GM12878 (cell line): Measurements from ENCODE around the gene SBK2. TPM values are rescaled to one million over a fixed set of nuclear protein-coding genes. Genes with fewer than 3 reads are reported as not detected.
A peak's percentile ranks its signal among the peaks of the same experiment; 100 is the strongest.

ENCODE experiments used
- ATAC-seq: fragments of 200-7000 bp; cut with Tn5 transposase; 3 replicates; pipeline ENCODE4 v1.9.1; 2020; ENCODE audit warnings: mild to moderate bottlenecking, moderate library complexity
- Bru-seq: library from RNA; stranded (reverse); fragments of 400-500 nt; gene quantifications from one replicate; lab custom pipeline; 2021; lab: Mats Ljungman, UMichigan
- BruChase-seq, 2 experiments: library from RNA; stranded (reverse); fragments of 400-500 nt; gene quantifications; one replicate each; lab custom pipeline; 2021; lab: Mats Ljungman, UMichigan
- BruUV-seq: library from RNA; stranded (reverse); fragments of 400-500 nt; replicated peaks from 2 replicates; lab custom pipeline; 2021; lab: Mats Ljungman, UMichigan
- CTCF ChIA-PET: fragments of 300-600 bp; sonication (Branson Sonifier 250); formaldehyde crosslinking; extraction: SDS; loops from one replicate; lab custom pipeline; 2021; ENCODE audit warnings: inconsistent platforms; lab: Yijun Ruan, JAX
- POLR2A ChIA-PET: fragments of 350-600 bp; formaldehyde crosslinking; extraction: SDS; loops from one replicate; lab custom pipeline; 2021; ENCODE audit warnings: inconsistent platforms; lab: Charles Lee
- RAD21 ChIA-PET: fragments of 300-600 bp; sonication (Branson Sonifier 250); formaldehyde crosslinking; loops from one replicate; lab custom pipeline; 2023; ENCODE audit warnings: antibody characterized with exemption; ENCODE audit not compliant: unreplicated experiment; lab: Charles Lee
- SMC1A ChIA-PET: fragments of 300-600 bp; sonication (Branson Sonifier 250); formaldehyde crosslinking; loops from one replicate; lab custom pipeline; 2023; ENCODE audit not compliant: unreplicated experiment, uncharacterized antibody; lab: Charles Lee
- DNase-seq: peaks from one replicate; pipeline ENCODE4 v3.0.0-alpha.2; 2011; ENCODE audit warnings: low read depth, low spot score
- FAIRE-seq: peaks from 3 replicates; lab custom pipeline; 2011; peaks lifted over from hg19 to GRCh38; lab: Jason Lieb, UNC
- H2AFZ ChIP-seq: 2 replicates; pipeline ENCODE4 v1.6.0; 2011; ENCODE audit warnings: low read depth, low read length, control low read depth; ENCODE audit not compliant: control insufficient read depth
- H3K27ac ChIP-seq: 2 replicates; pipeline ENCODE4 v1.5.1; 2011; ENCODE audit warnings: control low read depth; ENCODE audit not compliant: control insufficient read depth, insufficient read depth
- H3K27me3 ChIP-seq, 2 experiments: replicated peaks in 1 of 2; 2 replicates each; pipeline versions ENCODE4 v1.6.0 to v1.6.1; 2011; ENCODE audit warnings: low read length in 1 of 2; ENCODE audit not compliant: control insufficient read depth in 2 of 2, insufficient read depth in 2 of 2
- H3K36me3 ChIP-seq, 2 experiments: 2 replicates each; pipeline ENCODE4 v1.5.1; 2011; ENCODE audit warnings: low read length in 1 of 2; ENCODE audit not compliant: control insufficient read depth in 2 of 2, insufficient read depth in 2 of 2
- H3K4me1 ChIP-seq: 2 replicates; pipeline ENCODE4 v1.6.1; 2011; ENCODE audit warnings: mild to moderate bottlenecking, low read length, moderate library complexity, mixed read lengths; ENCODE audit not compliant: control insufficient read depth, insufficient read depth
- H3K4me2 ChIP-seq: 2 replicates; pipeline ENCODE4 v1.6.0; 2011; ENCODE audit warnings: control low read depth; ENCODE audit not compliant: control insufficient read depth, insufficient read depth
- H3K4me3 ChIP-seq: fragments of 200-600 bp; sonication (generic); 2 replicates; pipeline ENCODE4 v1.5.1; 2016
- H3K79me2 ChIP-seq: 2 replicates; pipeline ENCODE4 v1.6.0; 2011; ENCODE audit warnings: low read length; ENCODE audit not compliant: control insufficient read depth, insufficient read depth
- H3K9ac ChIP-seq: 2 replicates; pipeline ENCODE4 v1.8.0; 2011; ENCODE audit warnings: low read length, control low read depth, mixed read lengths; ENCODE audit not compliant: control insufficient read depth, insufficient read depth
- H3K9me3 ChIP-seq: replicated peaks from 3 replicates; pipeline ENCODE4 v1.5.1; 2011; ENCODE audit warnings: mild to moderate bottlenecking, low read length; ENCODE audit not compliant: control insufficient read depth, insufficient read depth
- H4K20me1 ChIP-seq: 2 replicates; pipeline ENCODE4 v1.6.0; 2011; ENCODE audit not compliant: control insufficient read depth, insufficient read depth
- BCL11A ChIP-seq: IDR thresholded peaks from 2 replicates; pipeline ENCODE4 v1.6.1; 2011; ENCODE audit warnings: low read depth, low read length
- CBX5 ChIP-seq: sonication (generic); IDR thresholded peaks from 2 replicates; pipeline ENCODE4 v1.6.1; 2016; ENCODE audit warnings: low read depth, moderate library complexity, mild to moderate bottlenecking, inconsistent platforms
- CHD1 ChIP-seq: IDR thresholded peaks from 2 replicates; pipeline ENCODE4 v1.6.1; 2012; ENCODE audit warnings: low read depth, low read length, improper control_type of control experiment
- EED ChIP-seq: sonication (generic); IDR thresholded peaks from 2 replicates; pipeline ENCODE4 v1.6.1; 2016; ENCODE audit warnings: antibody characterized with exemption, low read depth
- GATAD2B ChIP-seq: fragments of 450-650 bp; conservative IDR thresholded peaks from 2 replicates; pipeline ENCODE4 v1.6.1; 2017; ENCODE audit warnings: low read depth, mild to moderate bottlenecking, moderate library complexity
- MXI1 ChIP-seq: fragments of 150-350 bp; IDR thresholded peaks from 2 replicates; pipeline ENCODE4 v1.6.1; 2011; ENCODE audit warnings: low read depth, mild to moderate bottlenecking, inconsistent platforms, low read length, improper control_type of control experiment
- RAD21 ChIP-seq: IDR thresholded peaks from 2 replicates; pipeline ENCODE4 v1.6.1; 2011; ENCODE audit warnings: mild to moderate bottlenecking, low read depth, low read length, moderate library complexity; ENCODE audit not compliant: insufficient read depth
- RUNX3 ChIP-seq: IDR thresholded peaks from 2 replicates; pipeline ENCODE4 v1.6.1; 2012; ENCODE audit warnings: low read length, inconsistent platforms
- TAF1 ChIP-seq: IDR thresholded peaks from 2 replicates; pipeline ENCODE4 v1.6.1; 2011; ENCODE audit warnings: mild to moderate bottlenecking, low read depth, low read length, borderline replicate concordance
- WGBS: methylation state at CpG from one replicate; pipeline ENCODE4 v1.1.6; 2016; ENCODE audit warnings: low lambda C conversion rate; ENCODE audit not compliant: insufficient replicate concordance, insufficient coverage; ENCODE audit errors: missing lambda C conversion rate; 5-methylcytosine and 5-hydroxymethylcytosine counted together
- in situ Hi-C: fragments of 300-500 bp; cut with MboI; formaldehyde crosslinking; loops from 9 replicates; pipeline ENCODE4 v1.14.3; 2018; ENCODE audit warnings: mixed read lengths
- intact Hi-C: fragments of 100-400 bp; cut with micrococcal nuclease; formaldehyde crosslinking; loops from one replicate; pipeline ENCODE4 v1.14.2; 2022; ENCODE audit not compliant: unreplicated experiment
- long read RNA-seq, 2 experiments: library from polyadenylated mRNA; unstranded; transcript quantifications; one replicate each; pipeline ENCODE4 v2.0.0, GENCODE V29; 2019 to 2020
- polyA minus RNA-seq, 3 experiments: library from RNA; depleted of rRNA, polyadenylated mRNA; stranded (reverse); fragments of >200 nt; gene quantifications; 2 replicates each; pipeline ENCODE4 v1.2.3, GENCODE V29; 2011
- polyA plus RNA-seq, 11 experiments: library from polyadenylated mRNA; depleted of rRNA in 4 of 11; unstranded in 6 of 11; stranded (reverse) in 5 of 11; fragments of >200 nt; fragmentation: Nextera tagmentation in 4 of 11; fragmentation: Illumina TruSeq in 1 of 11; extraction: Ambion mirVana in 4 of 11; extraction: Trizol in 1 of 11; gene quantifications; 1 replicate in 1 of 11; 2 replicates in 10 of 11; pipeline versions ENCODE4 v1.2.1 to v1.2.3, GENCODE V29; 2011 to 2016; ENCODE audit warnings: inconsistent platforms in 2 of 11, missing spikeins in 2 of 11, low read depth in 1 of 11
- total RNA-seq, 4 experiments: library from RNA; depleted of rRNA in 3 of 4; stranded (reverse); fragments of >200 nt in 3 of 4; fragmentation: Illumina TruSeq in 1 of 4; extraction: Trizol in 1 of 4; gene quantifications; 2 replicates each; pipeline versions ENCODE4 v1.2.1 to v1.2.3, GENCODE V29; 2013 to 2021
- TF ChIP-seq, protein P1 (sequence below): fragments of 450-650 bp; conservative IDR thresholded peaks from 2 replicates; pipeline ENCODE4 v1.6.1; 2017; ENCODE audit warnings: mild to moderate bottlenecking, moderate library complexity
- TF ChIP-seq, protein P2 (sequence below), 3 experiments: IDR thresholded peaks in 2 of 3; conservative IDR thresholded peaks in 1 of 3; 2 replicates each; pipeline ENCODE4 v1.5.1; 2011; ENCODE audit warnings: low read depth in 3 of 3, low read length in 3 of 3, mild to moderate bottlenecking in 3 of 3, control low read depth in 2 of 3, moderate library complexity in 2 of 3, inconsistent platforms in 1 of 3, mixed read lengths in 1 of 3; ENCODE audit not compliant: control insufficient read depth in 2 of 3, insufficient read depth in 1 of 3; ENCODE audit errors: extremely low read depth in 1 of 3
- TF ChIP-seq, protein P3 (sequence below): fragments of 450-650 bp; IDR thresholded peaks from 2 replicates; pipeline ENCODE4 v1.6.1; 2018; ENCODE audit warnings: borderline replicate concordance, mild to moderate bottlenecking; ENCODE audit not compliant: partially characterized antibody

Gene SBK2, protein sequence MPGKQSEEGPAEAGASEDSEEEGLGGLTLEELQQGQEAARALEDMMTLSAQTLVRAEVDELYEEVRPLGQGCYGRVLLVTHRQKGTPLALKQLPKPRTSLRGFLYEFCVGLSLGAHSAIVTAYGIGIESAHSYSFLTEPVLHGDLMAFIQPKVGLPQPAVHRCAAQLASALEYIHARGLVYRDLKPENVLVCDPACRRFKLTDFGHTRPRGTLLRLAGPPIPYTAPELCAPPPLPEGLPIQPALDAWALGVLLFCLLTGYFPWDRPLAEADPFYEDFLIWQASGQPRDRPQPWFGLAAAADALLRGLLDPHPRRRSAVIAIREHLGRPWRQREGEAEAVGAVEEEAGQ
- not detected in 2 replicates for total RNA-seq (2013; cell fraction: nucleolus; rRNA removed)
- not detected in 2 replicates for total RNA-seq (2014; rRNA removed)
- total RNA-seq (2014; rRNA removed; fragmentation: Illumina TruSeq; extraction: Trizol) = not detected in 2 replicates
- total RNA-seq (2021) = not detected in 2 replicates
- not detected for polyA plus RNA-seq (2011; ENCODE audit: low read depth)
- not detected in 2 replicates for polyA plus RNA-seq (2011; rRNA removed)
- not detected in 2 replicates for polyA plus RNA-seq (2011; cell fraction: cytosol; rRNA removed)
- polyA plus RNA-seq (2011; cell fraction: nucleus; rRNA removed) = not detected in 2 replicates
- polyA plus RNA-seq (2012) = not detected in 2 replicates
- polyA plus RNA-seq (2014; fragmentation: Illumina TruSeq; extraction: Trizol) = not detected in 2 replicates
- polyA plus RNA-seq (2014; fragmentation: Nextera tagmentation; extraction: Ambion mirVana) = not detected
- not detected in 2 replicates for polyA plus RNA-seq (2014; rRNA removed)
- not detected for polyA plus RNA-seq (2016; fragmentation: Nextera tagmentation; extraction: Ambion mirVana)
- polyA minus RNA-seq (2011; rRNA and poly(A)+ RNA removed) = not detected in 2 replicates
- not detected in 2 replicates for polyA minus RNA-seq (2011; cell fraction: cytosol; rRNA and poly(A)+ RNA removed)
- not detected in 2 replicates for polyA minus RNA-seq (2011; cell fraction: nucleus; rRNA and poly(A)+ RNA removed)
- Bru-seq, nascent RNA = percentile 9 among the genes with signal in this experiment
- percentile 10 among the genes with signal in this experiment for BruChase-seq, experiment 1, labeled RNA remaining after a 6-hour chase
- percentile 10 among the genes with signal in this experiment for BruChase-seq, experiment 2, labeled RNA remaining after a 2-hour chase
- long read RNA-seq, experiment 1 = 0 reads
- long read RNA-seq, experiment 2 = 0 reads

DNA sequence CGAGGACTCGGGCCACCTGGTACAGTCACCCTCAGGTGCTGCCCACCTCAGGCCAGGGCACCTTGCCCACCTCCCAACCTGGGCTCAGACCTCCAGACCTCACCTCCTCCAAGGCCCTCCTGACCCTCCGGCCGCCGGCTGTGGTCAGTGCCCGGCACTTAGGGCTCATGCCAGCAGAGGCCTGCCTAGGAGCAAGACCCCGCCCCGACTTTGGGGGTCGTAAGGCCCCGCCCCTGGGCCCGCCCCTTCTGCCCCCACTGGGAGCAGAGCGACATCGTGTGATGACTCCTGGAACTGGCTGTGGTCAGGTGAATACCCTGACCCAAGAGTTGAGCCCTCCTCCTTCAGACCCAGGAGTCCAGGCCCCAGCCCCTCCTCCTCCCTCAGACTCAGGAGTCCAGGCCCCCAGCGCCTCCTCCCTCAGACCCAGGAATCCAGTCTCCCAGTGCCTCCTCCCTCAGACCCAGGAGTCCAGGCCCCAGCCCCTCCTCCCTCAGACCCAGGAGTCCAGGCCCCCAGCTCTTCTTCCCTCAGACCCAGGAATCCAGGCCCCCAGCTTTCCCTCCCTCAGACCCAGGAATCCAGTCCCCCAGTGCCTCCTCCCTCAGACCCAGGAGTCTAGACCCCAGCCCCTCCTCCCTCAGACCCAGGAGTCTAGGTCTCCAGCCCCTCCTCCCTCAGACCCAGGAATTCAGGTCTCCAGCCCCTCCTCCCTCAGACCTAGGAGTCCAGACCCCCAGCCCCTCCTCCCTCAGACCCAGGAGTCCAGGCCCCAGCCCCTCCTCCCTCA lies at the start of gene SBK2:
SBK2 (minus strand) TSS at position 183 of the 790 bp plus-strand sequence. CDS start 839 bp downstream, outside the sequence.
- ChIA-PET POLR2A (no interaction called here), SMC1A (no interaction called here), CTCF (no interaction called here), RAD21 (no interaction called here)
- Histone ChIP-seq H3K4me3 (no peak within 1 kb of the TSS), H3K9me3 (no peaks in the 10 kb centered on the region), H4K20me1 (no peaks in the 10 kb centered on the region), H3K36me3 (no peaks in the 10 kb centered on the region), H3K9ac (no peak within 1 kb of the TSS), H3K27ac (no peak within 1 kb of the TSS), H3K4me2 (no peak within 1 kb of the TSS), H3K79me2 (no peaks in the 10 kb centered on the region), H3K4me1 (no peaks in the 10 kb centered on the region), H3K27me3 (no peaks in the 10 kb centered on the region), H2AFZ (no peak within 1 kb of the TSS)
- 24% methylated on average over 3 of the region's 14 CpGs for WGBS
- no peak for TF ChIP-seq CBX5
- no peak for TF ChIP-seq MXI1
- TF ChIP-seq CHD1 = no peak
- no peak for TF ChIP-seq EED
- no peak for TF ChIP-seq GATAD2B
- TF ChIP-seq RUNX3 = peak; percentile 52
- TF ChIP-seq RAD21 = peak; percentile 20; the same call in 1 of the 2 replicates
- TF ChIP-seq, protein P1, sequence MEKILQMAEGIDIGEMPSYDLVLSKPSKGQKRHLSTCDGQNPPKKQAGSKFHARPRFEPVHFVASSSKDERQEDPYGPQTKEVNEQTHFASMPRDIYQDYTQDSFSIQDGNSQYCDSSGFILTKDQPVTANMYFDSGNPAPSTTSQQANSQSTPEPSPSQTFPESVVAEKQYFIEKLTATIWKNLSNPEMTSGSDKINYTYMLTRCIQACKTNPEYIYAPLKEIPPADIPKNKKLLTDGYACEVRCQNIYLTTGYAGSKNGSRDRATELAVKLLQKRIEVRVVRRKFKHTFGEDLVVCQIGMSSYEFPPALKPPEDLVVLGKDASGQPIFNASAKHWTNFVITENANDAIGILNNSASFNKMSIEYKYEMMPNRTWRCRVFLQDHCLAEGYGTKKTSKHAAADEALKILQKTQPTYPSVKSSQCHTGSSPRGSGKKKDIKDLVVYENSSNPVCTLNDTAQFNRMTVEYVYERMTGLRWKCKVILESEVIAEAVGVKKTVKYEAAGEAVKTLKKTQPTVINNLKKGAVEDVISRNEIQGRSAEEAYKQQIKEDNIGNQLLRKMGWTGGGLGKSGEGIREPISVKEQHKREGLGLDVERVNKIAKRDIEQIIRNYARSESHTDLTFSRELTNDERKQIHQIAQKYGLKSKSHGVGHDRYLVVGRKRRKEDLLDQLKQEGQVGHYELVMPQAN = no peak
- no peak for TF ChIP-seq TAF1
- TF ChIP-seq, protein P2, sequence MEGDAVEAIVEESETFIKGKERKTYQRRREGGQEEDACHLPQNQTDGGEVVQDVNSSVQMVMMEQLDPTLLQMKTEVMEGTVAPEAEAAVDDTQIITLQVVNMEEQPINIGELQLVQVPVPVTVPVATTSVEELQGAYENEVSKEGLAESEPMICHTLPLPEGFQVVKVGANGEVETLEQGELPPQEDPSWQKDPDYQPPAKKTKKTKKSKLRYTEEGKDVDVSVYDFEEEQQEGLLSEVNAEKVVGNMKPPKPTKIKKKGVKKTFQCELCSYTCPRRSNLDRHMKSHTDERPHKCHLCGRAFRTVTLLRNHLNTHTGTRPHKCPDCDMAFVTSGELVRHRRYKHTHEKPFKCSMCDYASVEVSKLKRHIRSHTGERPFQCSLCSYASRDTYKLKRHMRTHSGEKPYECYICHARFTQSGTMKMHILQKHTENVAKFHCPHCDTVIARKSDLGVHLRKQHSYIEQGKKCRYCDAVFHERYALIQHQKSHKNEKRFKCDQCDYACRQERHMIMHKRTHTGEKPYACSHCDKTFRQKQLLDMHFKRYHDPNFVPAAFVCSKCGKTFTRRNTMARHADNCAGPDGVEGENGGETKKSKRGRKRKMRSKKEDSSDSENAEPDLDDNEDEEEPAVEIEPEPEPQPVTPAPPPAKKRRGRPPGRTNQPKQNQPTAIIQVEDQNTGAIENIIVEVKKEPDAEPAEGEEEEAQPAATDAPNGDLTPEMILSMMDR (IDR thresholded peaks at IDR 0.05 in 2 of 3, conservative IDR thresholded peaks at IDR 0.05 in 1 of 3; ENCODE audit: control insufficient read depth in 2 of 3, extremely low read depth in 1 of 3, insufficient read depth in 1 of 3, low read depth in 3 of 3, low read length in 3 of 3) = 0 out of 6 replicates have a peak, but pooled peaks of 1 of the 3 experiments have one; percentile 4
- no peak for TF ChIP-seq BCL11A
- TF ChIP-seq, protein P3, sequence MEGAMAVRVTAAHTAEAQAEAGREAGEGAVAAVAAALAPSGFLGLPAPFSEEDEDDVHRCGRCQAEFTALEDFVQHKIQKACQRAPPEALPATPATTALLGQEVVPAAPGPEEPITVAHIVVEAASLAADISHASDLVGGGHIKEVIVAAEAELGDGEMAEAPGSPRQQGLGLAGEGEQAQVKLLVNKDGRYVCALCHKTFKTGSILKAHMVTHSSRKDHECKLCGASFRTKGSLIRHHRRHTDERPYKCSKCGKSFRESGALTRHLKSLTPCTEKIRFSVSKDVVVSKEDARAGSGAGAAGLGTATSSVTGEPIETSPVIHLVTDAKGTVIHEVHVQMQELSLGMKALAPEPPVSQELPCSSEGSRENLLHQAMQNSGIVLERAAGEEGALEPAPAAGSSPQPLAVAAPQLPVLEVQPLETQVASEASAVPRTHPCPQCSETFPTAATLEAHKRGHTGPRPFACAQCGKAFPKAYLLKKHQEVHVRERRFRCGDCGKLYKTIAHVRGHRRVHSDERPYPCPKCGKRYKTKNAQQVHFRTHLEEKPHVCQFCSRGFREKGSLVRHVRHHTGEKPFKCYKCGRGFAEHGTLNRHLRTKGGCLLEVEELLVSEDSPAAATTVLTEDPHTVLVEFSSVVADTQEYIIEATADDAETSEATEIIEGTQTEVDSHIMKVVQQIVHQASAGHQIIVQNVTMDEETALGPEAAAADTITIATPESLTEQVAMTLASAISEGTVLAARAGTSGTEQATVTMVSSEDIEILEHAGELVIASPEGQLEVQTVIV = no peak
- BruUV-seq = no TSS peak
- in situ Hi-C loops = no loop called here
- intact Hi-C loops = no loop called here
- no peak for FAIRE-seq
- peak; percentile 48 for ATAC-seq
- DNase-seq = no peak
